ACHN (cell line): Measurements from ENCODE around the gene MTAP.
"Not testable (repeated sequence)": the region's sequence is repeated elsewhere in the genome, so short reads cannot be mapped to it uniquely, and the experiment has no call there.

ENCODE experiments used
- DNase-seq: peaks from one replicate; pipeline ENCODE4 v3.0.0-alpha.2; 2015
- in situ Hi-C: cut with HindIII; loops from 2 replicates; pipeline ENCODE4 v1.10.0; 2017; ENCODE audit warnings: low sequenced_read_pairs, low pct_ligation_motif_present, low pct_unique_long_range_greater_than_20kb

MTAP gene

GRCh38 chr9:21958833-21959232 lies 156.4 kb downstream of the MTAP start:
- DNase-seq = no peak
- in situ Hi-C loops = no loop called here

- in situ Hi-C loops, DNase-seq: not testable (repeated sequence)
Observed at GRCh38 chr9:21959268-21959667, 156.8 kb downstream of the MTAP start.

- DNase-seq = no peak
- in situ Hi-C loops = no loop called here
Observed at GRCh38 chr9:21961569-21961968, 159.1 kb downstream of the MTAP start.

GRCh38 chr9:21964925-21965385 lies 162.5 kb downstream of the MTAP start:
- DNase-seq = no peak
- in situ Hi-C loops = no loop called here

GRCh38 chr9:21965401-21965951 lies 163.0 kb downstream of the MTAP start:
- in situ Hi-C loops = no loop called here
- DNase-seq = no peak

GRCh38 chr9:21966140-21966851 lies 163.9 kb downstream of the MTAP start:
- DNase-seq = no peak
- in situ Hi-C loops = no loop called here

GRCh38 chr9:21967169-21967568 lies 164.7 kb downstream of the MTAP start:
- DNase-seq = no peak
- in situ Hi-C loops = no loop called here

GRCh38 chr9:21967702-21968101 lies 165.3 kb downstream of the MTAP start:
- DNase-seq = no peak
- in situ Hi-C loops = no loop called here

- in situ Hi-C loops = no loop called here
- no peak for DNase-seq
Observed at GRCh38 chr9:21968331-21969010, 166.0 kb downstream of the MTAP start.

GRCh38 chr9:21969011-21969940 lies 166.8 kb downstream of the MTAP start:
- no peak for DNase-seq
- in situ Hi-C loops = no loop called here

GRCh38 chr9:21969951-21970799 lies 167.7 kb downstream of the MTAP start:
- in situ Hi-C loops = no loop called here
- no peak for DNase-seq

GRCh38 chr9:21970800-21971640 lies 168.6 kb downstream of the MTAP start:
- in situ Hi-C loops = no loop called here
- no peak for DNase-seq

- DNase-seq = no peak
- in situ Hi-C loops = no loop called here
Observed at GRCh38 chr9:21972361-21972760, 169.9 kb downstream of the MTAP start.

GRCh38 chr9:21974343-21974721 lies 171.9 kb downstream of the MTAP start:
- DNase-seq = no peak
- in situ Hi-C loops = no loop called here

- no peak for DNase-seq
- in situ Hi-C loops = no loop called here
Observed at GRCh38 chr9:21974722-21975409, 172.4 kb downstream of the MTAP start.

GRCh38 chr9:21976334-21976875 lies 174.0 kb downstream of the MTAP start:
- no peak for DNase-seq
- in situ Hi-C loops = no loop called here
